GM12878 (cell line): ENCODE measurements around the gene HELZ. TPM values are rescaled to one million over a fixed set of nuclear protein-coding genes. Genes with fewer than 3 reads are reported as not detected.
"Not testable (repeated sequence)": the region's sequence is repeated elsewhere in the genome, so short reads cannot be mapped to it uniquely, and the experiment has no call there.

Experiments used
- ATAC-seq: fragments of 200-7000 bp; cut with Tn5 transposase; 3 replicates; pipeline ENCODE4 v1.9.1; 2020; ENCODE audit warnings: mild to moderate bottlenecking, moderate library complexity
- BruUV-seq: library from RNA; stranded (reverse); fragments of 400-500 nt; replicated peaks from 2 replicates; lab custom pipeline; 2021; lab: Mats Ljungman, UMichigan
- CTCF ChIA-PET: fragments of 300-600 bp; sonication (Branson Sonifier 250); formaldehyde crosslinking; extraction: SDS; loops from one replicate; lab custom pipeline; 2021; ENCODE audit warnings: inconsistent platforms; lab: Yijun Ruan, JAX
- POLR2A ChIA-PET: fragments of 350-600 bp; formaldehyde crosslinking; extraction: SDS; loops from one replicate; lab custom pipeline; 2021; ENCODE audit warnings: inconsistent platforms; lab: Charles Lee
- RAD21 ChIA-PET: fragments of 300-600 bp; sonication (Branson Sonifier 250); formaldehyde crosslinking; loops from one replicate; lab custom pipeline; 2023; ENCODE audit warnings: antibody characterized with exemption; ENCODE audit not compliant: unreplicated experiment; lab: Charles Lee
- SMC1A ChIA-PET: fragments of 300-600 bp; sonication (Branson Sonifier 250); formaldehyde crosslinking; loops from one replicate; lab custom pipeline; 2023; ENCODE audit not compliant: unreplicated experiment, uncharacterized antibody; lab: Charles Lee
- DNase-seq: peaks from one replicate; pipeline ENCODE4 v3.0.0-alpha.2; 2011; ENCODE audit warnings: low read depth, low spot score
- FAIRE-seq: peaks from 3 replicates; lab custom pipeline; 2011; peaks lifted over from hg19 to GRCh38; lab: Jason Lieb, UNC
- H2AFZ ChIP-seq: 2 replicates; pipeline ENCODE4 v1.6.0; 2011; ENCODE audit warnings: low read depth, low read length, control low read depth; ENCODE audit not compliant: control insufficient read depth
- H3K27ac ChIP-seq: 2 replicates; pipeline ENCODE4 v1.5.1; 2011; ENCODE audit warnings: control low read depth; ENCODE audit not compliant: control insufficient read depth, insufficient read depth
- H3K27me3 ChIP-seq, 2 experiments: replicated peaks in 1 of 2; 2 replicates each; pipeline versions ENCODE4 v1.6.0 to v1.6.1; 2011; ENCODE audit warnings: low read length in 1 of 2; ENCODE audit not compliant: control insufficient read depth in 2 of 2, insufficient read depth in 2 of 2
- H3K36me3 ChIP-seq, 2 experiments: 2 replicates each; pipeline ENCODE4 v1.5.1; 2011; ENCODE audit warnings: low read length in 1 of 2; ENCODE audit not compliant: control insufficient read depth in 2 of 2, insufficient read depth in 2 of 2
- H3K4me1 ChIP-seq: 2 replicates; pipeline ENCODE4 v1.6.1; 2011; ENCODE audit warnings: mild to moderate bottlenecking, low read length, moderate library complexity, mixed read lengths; ENCODE audit not compliant: control insufficient read depth, insufficient read depth
- H3K4me2 ChIP-seq: 2 replicates; pipeline ENCODE4 v1.6.0; 2011; ENCODE audit warnings: control low read depth; ENCODE audit not compliant: control insufficient read depth, insufficient read depth
- H3K4me3 ChIP-seq: fragments of 200-600 bp; sonication (generic); 2 replicates; pipeline ENCODE4 v1.5.1; 2016
- H3K79me2 ChIP-seq: 2 replicates; pipeline ENCODE4 v1.6.0; 2011; ENCODE audit warnings: low read length; ENCODE audit not compliant: control insufficient read depth, insufficient read depth
- H3K9ac ChIP-seq: 2 replicates; pipeline ENCODE4 v1.8.0; 2011; ENCODE audit warnings: low read length, control low read depth, mixed read lengths; ENCODE audit not compliant: control insufficient read depth, insufficient read depth
- H3K9me3 ChIP-seq: replicated peaks from 3 replicates; pipeline ENCODE4 v1.5.1; 2011; ENCODE audit warnings: mild to moderate bottlenecking, low read length; ENCODE audit not compliant: control insufficient read depth, insufficient read depth
- H4K20me1 ChIP-seq: 2 replicates; pipeline ENCODE4 v1.6.0; 2011; ENCODE audit not compliant: control insufficient read depth, insufficient read depth
- ATF7 ChIP-seq: fragments of 450-650 bp; IDR thresholded peaks from 2 replicates; pipeline ENCODE4 v1.6.1; 2016; ENCODE audit warnings: low read depth, mild to moderate bottlenecking
- BHLHE40 ChIP-seq, 2 experiments: fragments of 450-650 bp in 1 of 2; IDR thresholded peaks; 2 replicates each; pipeline ENCODE4 v1.6.1; 2011 to 2017; ENCODE audit warnings: low read depth in 2 of 2, borderline replicate concordance in 1 of 2, improper control_type of control experiment in 1 of 2, low read length in 1 of 2, mild to moderate bottlenecking in 1 of 2
- CREB1 ChIP-seq: IDR thresholded peaks from 2 replicates; pipeline ENCODE4 v1.6.1; 2012; ENCODE audit warnings: low read depth, mild to moderate bottlenecking, inconsistent platforms
- MTA3 ChIP-seq: IDR thresholded peaks from 2 replicates; pipeline ENCODE4 v1.6.1; 2012; ENCODE audit warnings: low read length, inconsistent platforms, borderline replicate concordance
- ZNF24 ChIP-seq: fragments of 450-650 bp; IDR thresholded peaks from 2 replicates; pipeline ENCODE4 v1.6.1; 2017; ENCODE audit warnings: antibody characterized with exemption, mild to moderate bottlenecking
- WGBS: methylation state at CpG from one replicate; pipeline ENCODE4 v1.1.6; 2016; ENCODE audit warnings: low lambda C conversion rate; ENCODE audit not compliant: insufficient replicate concordance, insufficient coverage; ENCODE audit errors: missing lambda C conversion rate; 5-methylcytosine and 5-hydroxymethylcytosine counted together
- in situ Hi-C: fragments of 300-500 bp; cut with MboI; formaldehyde crosslinking; loops from 9 replicates; pipeline ENCODE4 v1.14.3; 2018; ENCODE audit warnings: mixed read lengths
- intact Hi-C: fragments of 100-400 bp; cut with micrococcal nuclease; formaldehyde crosslinking; loops from one replicate; pipeline ENCODE4 v1.14.2; 2022; ENCODE audit not compliant: unreplicated experiment
- polyA plus RNA-seq, 11 experiments: library from polyadenylated mRNA; depleted of rRNA in 4 of 11; unstranded in 6 of 11; stranded (reverse) in 5 of 11; fragments of >200 nt; fragmentation: Nextera tagmentation in 4 of 11; fragmentation: Illumina TruSeq in 1 of 11; extraction: Ambion mirVana in 4 of 11; extraction: Trizol in 1 of 11; gene quantifications; 1 replicate in 1 of 11; 2 replicates in 10 of 11; pipeline versions ENCODE4 v1.2.1 to v1.2.3, GENCODE V29; 2011 to 2016; ENCODE audit warnings: inconsistent platforms in 2 of 11, missing spikeins in 2 of 11, low read depth in 1 of 11
- total RNA-seq, 4 experiments: library from RNA; depleted of rRNA in 3 of 4; stranded (reverse); fragments of >200 nt in 3 of 4; fragmentation: Illumina TruSeq in 1 of 4; extraction: Trizol in 1 of 4; gene quantifications; 2 replicates each; pipeline versions ENCODE4 v1.2.1 to v1.2.3, GENCODE V29; 2013 to 2021

Gene HELZ
- total and polyA plus RNA-seq, 10 of the 15 experiments (the other 5 are each of a cell fraction or from before 2014, with no cell fraction given): 1.5 to 36.8 (median 19.1) TPM

GRCh38 chr17:67289181-67289876 is 44.3 kb upstream of the HELZ start:
- ChIA-PET CTCF (interaction anchor here (0.5 to 1.8 kb wide), 5 partner anchors 17 to 561 kb away, joined by 3 to 7 read pairs (median 4); no protein-coding TSS in a partner anchor), POLR2A (interaction anchor here (0.7 kb wide), 2 partner anchors 82 to 278 kb away, joined by 3 to 4 read pairs; no protein-coding TSS in a partner anchor), RAD21 (interaction anchor here (1.3 kb wide), 1 partner anchor 208 kb away, joined by 4 read pairs; no protein-coding TSS in a partner anchor), SMC1A (interaction anchor here (0.6 to 1.5 kb wide), 5 partner anchors 15 to 624 kb away, joined by 3 to 6 read pairs (median 3); no protein-coding TSS in a partner anchor)
- H2AFZ ChIP-seq: peak overlapping the region; percentile 39; the same call in 1 of the 2 replicates
- no TSS peak for BruUV-seq
- in situ Hi-C loops: no loop called here
- DNase-seq (no peak), FAIRE-seq (no peak), ATAC-seq (no peak)
- H3K79me2 ChIP-seq: no peaks in the 10 kb centered on the region
- WGBS: 43% methylated on average over 14 of the region's 14 CpGs
- H3K4me3 ChIP-seq: no peak overlapping the region
- no peaks in the 10 kb centered on the region for H3K27me3 ChIP-seq
- no peaks in the 10 kb centered on the region for H4K20me1 ChIP-seq
- H3K9ac ChIP-seq: no peak overlapping the region
- no peak overlapping the region for H3K4me2 ChIP-seq
- H3K9me3 ChIP-seq: no peaks in the 10 kb centered on the region
- no peaks in the 10 kb centered on the region for H3K36me3 ChIP-seq
- intact Hi-C loops: no loop called here
- H3K27ac ChIP-seq: no peak overlapping the region
- H3K4me1 ChIP-seq: no peaks in the 10 kb centered on the region
- TF ChIP-seq ZNF24: no peak
- peak in 1 of 2 experiments; percentile 70; a peak in 2 of 4 replicates for TF ChIP-seq BHLHE40 (IDR thresholded peaks at IDR 0.05; ENCODE audit: borderline replicate concordance in 1 of 2, low read depth in 2 of 2, low read length in 1 of 2)
- no peak for TF ChIP-seq ATF7
- TF ChIP-seq CREB1: no peak
- no peak for TF ChIP-seq MTA3

GRCh38 chr17:67286826-67287225 is 41.8 kb upstream of the HELZ start:
- FAIRE-seq, ATAC-seq, H4K20me1 ChIP-seq, H3K4me3 ChIP-seq, DNase-seq, H3K36me3 ChIP-seq, H3K27me3 ChIP-seq, H3K4me2 ChIP-seq, H3K9ac ChIP-seq, intact Hi-C loops, H3K9me3 ChIP-seq, in situ Hi-C loops, H3K79me2 ChIP-seq, H2AFZ ChIP-seq, H3K4me1 ChIP-seq, BruUV-seq, H3K27ac ChIP-seq, POLR2A ChIA-PET: not testable (repeated sequence)
- ChIA-PET RAD21 (interaction anchor here (0.6 kb wide), 1 partner anchor 20 kb away, joined by 3 read pairs; no protein-coding TSS in a partner anchor), SMC1A (interaction anchor here (0.7 to 1.7 kb wide), 3 partner anchors 8 to 660 kb away, joined by 3 to 4 read pairs (median 4); no protein-coding TSS in a partner anchor), CTCF (interaction anchor here (1.0 to 1.5 kb wide), 3 partner anchors 14 to 71 kb away, joined by 3 to 4 read pairs (median 3); no protein-coding TSS in a partner anchor)
- WGBS: 51% methylated on average over 3 of the region's 3 CpGs
